NT2/D1 (cell line): ENCODE data around the gene ARHGEF16.

Source experiments
- DNase-seq: peaks from one replicate; pipeline ENCODE4 v3.0.0-alpha.2; 2011; ENCODE audit warnings: low read depth, low spot score
- H3K27me3 ChIP-seq: 2 replicates; pipeline ENCODE4 v1.6.0; 2011; ENCODE audit warnings: mild to moderate bottlenecking; ENCODE audit not compliant: insufficient read length, insufficient read depth
- H3K36me3 ChIP-seq: 2 replicates; pipeline ENCODE4 v1.6.1; 2011; ENCODE audit warnings: mild to moderate bottlenecking, low read length, mixed read lengths; ENCODE audit not compliant: insufficient read depth, insufficient read length
- H3K4me1 ChIP-seq: 2 replicates; pipeline ENCODE4 v1.5.1; 2011; ENCODE audit not compliant: insufficient read depth, insufficient read length
- H3K4me3 ChIP-seq: 2 replicates; pipeline ENCODE4 v1.5.1; 2011; ENCODE audit warnings: low read depth; ENCODE audit not compliant: insufficient read length
- H3K9ac ChIP-seq: 2 replicates; pipeline ENCODE4 v1.6.0; 2011; ENCODE audit warnings: low read depth; ENCODE audit not compliant: insufficient read length
- H3K9me3 ChIP-seq: 2 replicates; pipeline ENCODE4 v1.5.1; 2011; ENCODE audit warnings: mild to moderate bottlenecking, low read length; ENCODE audit not compliant: insufficient read depth
- SUZ12 ChIP-seq: IDR thresholded peaks from 2 replicates; pipeline ENCODE4 v1.6.1; 2011; ENCODE audit not compliant: insufficient read length, insufficient read depth; ENCODE audit errors: extremely low read depth
- YY1 ChIP-seq: IDR thresholded peaks from 2 replicates; pipeline ENCODE4 v1.6.1; 2011; ENCODE audit not compliant: insufficient read length, insufficient read depth
- ZNF274 ChIP-seq: IDR thresholded peaks from 2 replicates; pipeline ENCODE4 v1.6.1; 2011; ENCODE audit warnings: mild to moderate bottlenecking, low read depth, low read length

The ARHGEF16 gene

GRCh38 chr1:3417082-3417739 lies 37.3 kb upstream of the ARHGEF16 start:
- TF ChIP-seq ZNF274: no peak
- TF ChIP-seq SUZ12: no peak
- TF ChIP-seq YY1: no peak
- no peak for DNase-seq
- H3K9me3 ChIP-seq: peaks cover 17% of the 10 kb centered on the region; the same call in 1 of the 2 replicates
- H3K36me3 ChIP-seq: no peaks in the 10 kb centered on the region
- no peak overlapping the region for H3K9ac ChIP-seq
- H3K27me3 ChIP-seq: no peaks in the 10 kb centered on the region
- no peak overlapping the region for H3K4me3 ChIP-seq
- H3K4me1 ChIP-seq: no peaks in the 10 kb centered on the region

DNA sequence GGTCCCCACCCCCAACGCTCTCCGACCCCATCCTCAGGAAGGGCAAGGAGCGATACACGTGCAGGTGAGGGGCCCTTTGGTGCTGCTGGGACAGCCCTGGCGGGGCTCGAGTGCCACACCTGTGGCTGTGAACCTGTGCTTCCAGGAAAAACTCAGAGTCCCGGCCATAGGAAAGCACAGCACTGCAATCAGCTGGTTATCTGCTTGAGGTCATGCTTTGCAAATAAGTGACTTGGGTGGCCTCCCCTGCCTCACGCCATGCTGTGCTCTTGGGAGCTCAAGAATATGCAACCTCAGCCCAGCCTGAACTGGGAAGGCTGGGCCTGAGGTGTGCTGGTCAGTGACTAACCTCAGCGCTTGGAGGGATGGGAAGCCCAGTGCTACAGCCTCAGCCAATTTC lies 36.5 kb upstream of the ARHGEF16 start:
- Histone ChIP-seq H3K9me3 (peaks cover 17% of the 10 kb centered on the region; the same call in 1 of the 2 replicates), H3K36me3 (no peaks in the 10 kb centered on the region), H3K4me1 (no peaks in the 10 kb centered on the region), H3K27me3 (no peaks in the 10 kb centered on the region), H3K9ac (no peak overlapping the region), H3K4me3 (no peak overlapping the region)
- DNase-seq: no peak
- TF ChIP-seq ZNF274 (no peak), SUZ12 (no peak), YY1 (no peak)

GRCh38 chr1:3418600-3418999 lies 35.9 kb upstream of the ARHGEF16 start:
- Histone ChIP-seq H3K27me3 (no peaks in the 10 kb centered on the region), H3K9ac (no peak overlapping the region), H3K4me1 (peaks cover 3% of the 10 kb centered on the region), H3K4me3 (no peak overlapping the region), H3K9me3 (peaks cover 17% of the 10 kb centered on the region; the same call in 1 of the 2 replicates), H3K36me3 (no peaks in the 10 kb centered on the region)
- no peak for DNase-seq
- TF ChIP-seq YY1 (no peak), ZNF274 (no peak), SUZ12 (no peak)

- Histone ChIP-seq H3K27me3 (no peaks in the 10 kb centered on the region), H3K9ac (no peak overlapping the region), H3K4me1 (peaks cover 3% of the 10 kb centered on the region), H3K9me3 (peaks cover 17% of the 10 kb centered on the region; the same call in 1 of the 2 replicates), H3K4me3 (no peak overlapping the region), H3K36me3 (no peaks in the 10 kb centered on the region)
- no peak for TF ChIP-seq YY1
- no peak for TF ChIP-seq SUZ12
- no peak for TF ChIP-seq ZNF274
- no peak for DNase-seq
Observed at GRCh38 chr1:3419415-3420204, 34.9 kb upstream of the ARHGEF16 start.

DNA sequence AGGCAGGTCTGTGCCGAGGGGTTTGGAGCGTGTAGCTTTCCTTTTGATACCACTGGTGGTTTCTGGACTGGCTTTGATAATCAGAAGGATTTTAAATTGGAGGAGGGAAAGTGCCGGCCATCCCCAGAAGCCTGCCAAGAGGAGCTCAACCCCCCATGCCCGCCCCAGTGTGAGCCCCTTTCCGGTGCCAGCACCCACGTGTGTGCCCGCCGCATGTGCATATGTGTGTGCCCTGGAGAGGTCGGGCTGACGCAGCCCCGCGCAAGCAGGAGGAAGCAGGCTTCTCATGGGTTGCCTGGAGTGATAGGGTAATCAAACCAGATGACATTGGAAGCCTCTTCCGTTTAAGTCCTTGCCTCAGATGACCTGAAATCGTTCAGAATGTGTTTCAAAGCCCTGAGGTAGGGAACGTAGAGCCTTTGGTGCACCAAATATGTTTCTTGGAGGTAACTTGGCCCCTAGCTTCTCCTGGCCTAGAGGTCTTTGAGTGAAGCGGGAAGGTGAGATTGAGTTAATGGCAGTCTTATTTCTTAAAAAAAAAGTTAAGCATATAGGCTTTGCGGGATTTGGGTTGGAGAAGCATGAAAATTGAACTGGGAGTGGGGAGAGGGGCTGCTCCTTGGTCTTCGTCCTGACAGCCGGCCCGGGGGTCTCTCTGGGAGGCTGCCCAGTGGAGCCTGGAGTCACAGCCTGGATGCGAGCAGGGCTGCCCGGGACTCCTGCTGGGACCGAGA lies 34.1 kb upstream of the ARHGEF16 start:
- no peak overlapping the region for H3K9ac ChIP-seq
- H3K9me3 ChIP-seq: peaks cover 17% of the 10 kb centered on the region; the same call in 1 of the 2 replicates
- no peaks in the 10 kb centered on the region for H3K36me3 ChIP-seq
- no peak overlapping the region for H3K4me3 ChIP-seq
- TF ChIP-seq ZNF274: no peak
- TF ChIP-seq SUZ12: no peak
- no peak for TF ChIP-seq YY1
- H3K27me3 ChIP-seq: no peaks in the 10 kb centered on the region
- DNase-seq: no peak
- peaks cover 3% of the 10 kb centered on the region for H3K4me1 ChIP-seq

GRCh38 chr1:3422638-3423037 lies 31.8 kb upstream of the ARHGEF16 start:
- Histone ChIP-seq H3K4me1 (peaks cover 3% of the 10 kb centered on the region), H3K4me3 (no peak overlapping the region), H3K9ac (no peak overlapping the region), H3K27me3 (no peaks in the 10 kb centered on the region), H3K36me3 (no peaks in the 10 kb centered on the region), H3K9me3 (peaks cover 4% of the 10 kb centered on the region; the same call in 1 of the 2 replicates)
- TF ChIP-seq ZNF274: no peak
- TF ChIP-seq YY1: no peak
- no peak for TF ChIP-seq SUZ12
- DNase-seq: no peak
